ENCODE data around the gene CEP120. TPM values are rescaled to one million over a fixed set of nuclear protein-coding genes. Genes with fewer than 3 reads are reported as not detected.
"Not testable (repeated sequence)": the region's sequence is repeated elsewhere in the genome, so short reads cannot be mapped to it uniquely, and the experiment has no call there.

Gene CEP120
- total RNA-seq, 1 donor from 2014 or later = 19.0 TPM

DNA sequence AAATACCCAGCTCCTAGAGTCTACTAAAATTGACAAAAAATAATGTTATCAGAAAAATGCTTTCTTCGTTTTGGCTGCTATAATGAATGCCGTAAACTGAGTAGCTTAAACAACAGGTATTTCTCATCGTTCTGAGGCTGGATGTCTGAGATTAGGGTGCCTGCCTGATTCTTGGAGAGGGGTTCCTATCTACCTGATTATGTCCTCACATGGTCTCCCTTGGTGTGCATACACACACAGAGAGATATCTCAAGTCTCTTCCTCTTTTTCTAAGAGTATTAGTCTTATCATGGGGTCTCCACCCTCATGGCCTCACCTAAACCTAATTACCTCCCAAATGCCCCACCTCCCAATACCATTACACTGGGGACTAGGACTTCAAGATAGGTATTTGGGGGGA is 48.2 kb upstream of the CEP120 start:
- no peak overlapping the region for H2AFZ ChIP-seq (ENCODE audit: low read depth, low read length)
- TF ChIP-seq EZH2 (IDR thresholded peaks at IDR 0.05; ENCODE audit: insufficient read depth, low read length) = no peak
- TF ChIP-seq, protein P1, sequence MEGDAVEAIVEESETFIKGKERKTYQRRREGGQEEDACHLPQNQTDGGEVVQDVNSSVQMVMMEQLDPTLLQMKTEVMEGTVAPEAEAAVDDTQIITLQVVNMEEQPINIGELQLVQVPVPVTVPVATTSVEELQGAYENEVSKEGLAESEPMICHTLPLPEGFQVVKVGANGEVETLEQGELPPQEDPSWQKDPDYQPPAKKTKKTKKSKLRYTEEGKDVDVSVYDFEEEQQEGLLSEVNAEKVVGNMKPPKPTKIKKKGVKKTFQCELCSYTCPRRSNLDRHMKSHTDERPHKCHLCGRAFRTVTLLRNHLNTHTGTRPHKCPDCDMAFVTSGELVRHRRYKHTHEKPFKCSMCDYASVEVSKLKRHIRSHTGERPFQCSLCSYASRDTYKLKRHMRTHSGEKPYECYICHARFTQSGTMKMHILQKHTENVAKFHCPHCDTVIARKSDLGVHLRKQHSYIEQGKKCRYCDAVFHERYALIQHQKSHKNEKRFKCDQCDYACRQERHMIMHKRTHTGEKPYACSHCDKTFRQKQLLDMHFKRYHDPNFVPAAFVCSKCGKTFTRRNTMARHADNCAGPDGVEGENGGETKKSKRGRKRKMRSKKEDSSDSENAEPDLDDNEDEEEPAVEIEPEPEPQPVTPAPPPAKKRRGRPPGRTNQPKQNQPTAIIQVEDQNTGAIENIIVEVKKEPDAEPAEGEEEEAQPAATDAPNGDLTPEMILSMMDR (IDR thresholded peaks at IDR 0.05; ENCODE audit: insufficient read depth, low read depth, low read length) = no peak
- no peaks in the 10 kb centered on the region for H3K27me3 ChIP-seq (ENCODE audit: insufficient read depth, low read length)
- H3K4me1 Mint-ChIP-seq (ENCODE audit: low read depth, unreplicated experiment) = no peaks in the 10 kb centered on the region
- no peak overlapping the region for H3K4me3 ChIP-seq (ENCODE audit: insufficient read depth, low read depth, low read length)
- no peaks in the 10 kb centered on the region for H3K9me3 ChIP-seq (ENCODE audit: insufficient read depth, low read depth, low read length)
- no peak overlapping the region for H3K27ac Mint-ChIP-seq (ENCODE audit: unreplicated experiment)
- no peak overlapping the region for H3K27ac ChIP-seq (ENCODE audit: low read depth, low read length)
- no peak overlapping the region for H3K4me3 Mint-ChIP-seq (ENCODE audit: unreplicated experiment)
- H3K4me1 ChIP-seq (ENCODE audit: insufficient read depth, low read length) = no peaks in the 10 kb centered on the region
- no peaks in the 10 kb centered on the region for H3K36me3 Mint-ChIP-seq (ENCODE audit: low read depth, unreplicated experiment)
- FAIRE-seq = no peak
- DNase-seq (ENCODE audit: low read depth) = no peak
- H3K27me3 Mint-ChIP-seq (ENCODE audit: low read depth, unreplicated experiment) = no peaks in the 10 kb centered on the region
- H4K20me1 ChIP-seq (ENCODE audit: insufficient read depth, low read length) = no peaks in the 10 kb centered on the region
- H3K36me3 ChIP-seq (ENCODE audit: insufficient read depth, low read length) = no peaks in the 10 kb centered on the region
- no peaks in the 10 kb centered on the region for H3K9me3 Mint-ChIP-seq (ENCODE audit: unreplicated experiment)
- no peak overlapping the region for H3K4me2 ChIP-seq (ENCODE audit: low read length)
- no peak overlapping the region for H3K9ac ChIP-seq (ENCODE audit: low read length)
- H3K79me2 ChIP-seq (ENCODE audit: insufficient read depth, low read length) = no peaks in the 10 kb centered on the region

DNA sequence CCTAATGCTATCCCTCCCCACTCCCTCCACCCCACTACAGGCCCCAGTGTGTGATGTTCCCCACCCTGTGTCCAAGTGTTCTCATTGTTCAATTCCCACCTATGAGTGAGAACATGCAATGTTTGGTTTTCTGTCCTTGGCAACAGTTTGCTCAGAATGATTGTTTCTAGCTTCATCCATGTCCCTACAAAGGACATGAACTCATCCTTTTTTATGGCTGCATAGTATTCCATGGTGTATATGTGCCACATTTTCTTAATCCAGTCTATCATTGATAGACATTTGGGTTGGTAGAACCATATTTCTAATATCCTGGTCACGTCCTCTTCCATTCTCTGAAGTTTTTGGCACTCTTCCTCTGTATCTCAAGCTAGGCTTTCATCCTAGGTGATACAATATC is 43.6 kb upstream of the CEP120 start:
- not testable (repeated sequence) for H3K36me3 Mint-ChIP-seq (ENCODE audit: low read depth, unreplicated experiment); H3K4me1 Mint-ChIP-seq (ENCODE audit: low read depth, unreplicated experiment); H3K4me2 ChIP-seq (ENCODE audit: low read length); H3K27ac Mint-ChIP-seq (ENCODE audit: unreplicated experiment); H3K36me3 ChIP-seq (ENCODE audit: insufficient read depth, low read length); H3K9ac ChIP-seq (ENCODE audit: low read length); FAIRE-seq; H3K4me3 ChIP-seq (ENCODE audit: insufficient read depth, low read depth, low read length); H3K27me3 ChIP-seq (ENCODE audit: insufficient read depth, low read length); H3K4me3 Mint-ChIP-seq (ENCODE audit: unreplicated experiment); H3K79me2 ChIP-seq (ENCODE audit: insufficient read depth, low read length); H3K9me3 ChIP-seq (ENCODE audit: insufficient read depth, low read depth, low read length); H3K27ac ChIP-seq (ENCODE audit: low read depth, low read length); DNase-seq (ENCODE audit: low read depth); H3K27me3 Mint-ChIP-seq (ENCODE audit: low read depth, unreplicated experiment); H2AFZ ChIP-seq (ENCODE audit: low read depth, low read length); H3K9me3 Mint-ChIP-seq (ENCODE audit: unreplicated experiment); H3K4me1 ChIP-seq (ENCODE audit: insufficient read depth, low read length); H4K20me1 ChIP-seq (ENCODE audit: insufficient read depth, low read length)

DNA sequence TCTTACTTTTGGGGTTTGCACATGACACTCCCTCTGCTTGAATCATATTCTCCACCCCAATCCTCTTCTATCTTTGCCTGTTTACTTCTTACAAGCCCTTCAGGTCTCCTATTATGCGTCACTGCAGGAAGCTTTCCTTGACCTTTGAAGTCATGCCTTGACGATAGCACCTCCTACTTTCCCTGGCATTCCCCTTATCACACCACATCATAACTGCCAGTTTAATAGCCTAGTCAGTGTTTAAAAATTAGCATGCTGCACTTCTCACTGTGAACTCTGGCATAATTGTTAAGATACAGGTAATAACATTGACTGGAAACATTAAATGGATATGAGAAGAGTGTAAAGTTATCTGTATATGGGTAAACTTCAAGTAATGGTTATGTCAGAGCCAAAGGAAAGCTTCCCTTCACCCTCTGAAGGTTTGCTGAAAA is 37.1 kb upstream of the CEP120 start:
- H3K27ac Mint-ChIP-seq (ENCODE audit: unreplicated experiment) = no peak overlapping the region
- no peak overlapping the region for H3K4me3 ChIP-seq (ENCODE audit: insufficient read depth, low read depth, low read length)
- no peaks in the 10 kb centered on the region for H4K20me1 ChIP-seq (ENCODE audit: insufficient read depth, low read length)
- no peak overlapping the region for H3K9ac ChIP-seq (ENCODE audit: low read length)
- no peaks in the 10 kb centered on the region for H3K9me3 Mint-ChIP-seq (ENCODE audit: unreplicated experiment)
- H3K4me3 Mint-ChIP-seq (ENCODE audit: unreplicated experiment) = no peak overlapping the region
- H3K36me3 ChIP-seq (ENCODE audit: insufficient read depth, low read length) = no peaks in the 10 kb centered on the region
- no peaks in the 10 kb centered on the region for H3K4me1 Mint-ChIP-seq (ENCODE audit: low read depth, unreplicated experiment)
- no peak overlapping the region for H3K27ac ChIP-seq (ENCODE audit: low read depth, low read length)
- H3K4me2 ChIP-seq (ENCODE audit: low read length) = no peak overlapping the region
- DNase-seq (ENCODE audit: low read depth) (peak; percentile 22), FAIRE-seq (no peak)
- H3K27me3 Mint-ChIP-seq (ENCODE audit: low read depth, unreplicated experiment) = no peaks in the 10 kb centered on the region
- no peaks in the 10 kb centered on the region for H3K79me2 ChIP-seq (ENCODE audit: insufficient read depth, low read length)
- no peaks in the 10 kb centered on the region for H3K4me1 ChIP-seq (ENCODE audit: insufficient read depth, low read length)
- no peaks in the 10 kb centered on the region for H3K36me3 Mint-ChIP-seq (ENCODE audit: low read depth, unreplicated experiment)
- no peaks in the 10 kb centered on the region for H3K9me3 ChIP-seq (ENCODE audit: insufficient read depth, low read depth, low read length)
- H3K27me3 ChIP-seq (ENCODE audit: insufficient read depth, low read length) = no peaks in the 10 kb centered on the region
- TF ChIP-seq EZH2 (IDR thresholded peaks at IDR 0.05; ENCODE audit: insufficient read depth, low read length) = no peak
- TF ChIP-seq, protein P1 (IDR thresholded peaks at IDR 0.05; ENCODE audit: insufficient read depth, low read depth, low read length) = no peak
- H2AFZ ChIP-seq (ENCODE audit: low read depth, low read length) = no peak overlapping the region

DNA sequence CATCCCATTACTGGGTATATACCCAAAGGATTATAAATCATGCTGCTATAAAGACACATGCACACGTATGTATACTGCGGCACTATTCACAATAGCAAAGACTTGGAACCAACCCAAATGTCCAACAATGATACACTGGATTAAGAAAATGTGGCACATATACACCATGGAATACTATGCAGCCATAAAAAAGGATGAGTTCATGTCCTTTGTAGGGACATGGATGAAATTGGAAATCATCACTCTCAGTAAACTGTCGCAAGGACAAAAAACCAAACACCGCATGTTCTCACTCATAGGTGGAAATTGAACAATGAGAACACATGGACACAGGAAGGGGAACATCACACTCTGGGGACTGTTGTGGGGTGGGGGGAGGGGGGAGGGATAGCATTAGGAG is 35.8 kb upstream of the CEP120 start:
- not testable (repeated sequence) for DNase-seq (ENCODE audit: low read depth); H3K4me2 ChIP-seq (ENCODE audit: low read length); H3K4me1 Mint-ChIP-seq (ENCODE audit: low read depth, unreplicated experiment); H3K27me3 Mint-ChIP-seq (ENCODE audit: low read depth, unreplicated experiment); H3K79me2 ChIP-seq (ENCODE audit: insufficient read depth, low read length); H3K9me3 Mint-ChIP-seq (ENCODE audit: unreplicated experiment); H3K27ac Mint-ChIP-seq (ENCODE audit: unreplicated experiment); H3K27ac ChIP-seq (ENCODE audit: low read depth, low read length); H3K4me3 Mint-ChIP-seq (ENCODE audit: unreplicated experiment); H3K36me3 Mint-ChIP-seq (ENCODE audit: low read depth, unreplicated experiment); H4K20me1 ChIP-seq (ENCODE audit: insufficient read depth, low read length); FAIRE-seq; H3K9ac ChIP-seq (ENCODE audit: low read length); H3K36me3 ChIP-seq (ENCODE audit: insufficient read depth, low read length); H3K9me3 ChIP-seq (ENCODE audit: insufficient read depth, low read depth, low read length); H3K27me3 ChIP-seq (ENCODE audit: insufficient read depth, low read length); H3K4me3 ChIP-seq (ENCODE audit: insufficient read depth, low read depth, low read length); H2AFZ ChIP-seq (ENCODE audit: low read depth, low read length); H3K4me1 ChIP-seq (ENCODE audit: insufficient read depth, low read length)

All from astrocyte (in vitro differentiated cells and primary cell).